Keratinocyte (primary cell): Measurements from ENCODE around the gene UMAD1. TPM values are rescaled to one million over a fixed set of nuclear protein-coding genes. Genes with fewer than 3 reads are reported as not detected.

Experiments used
- DNase-seq: peaks from one replicate; pipeline ENCODE4 v3.0.0-alpha.2; 2011; ENCODE audit warnings: low read depth, missing footprints, low spot score
- FAIRE-seq: peaks from 2 replicates; lab custom pipeline; 2011; peaks lifted over from hg19 to GRCh38; lab: Jason Lieb, UNC
- H2AFZ ChIP-seq: 2 replicates; pipeline ENCODE4 v1.6.0; 2012; ENCODE audit warnings: low read length, control low read depth, inconsistent platforms; ENCODE audit not compliant: control insufficient read depth
- H3K27ac ChIP-seq: 2 replicates; pipeline ENCODE4 v1.5.1; 2011; ENCODE audit warnings: low read length; ENCODE audit not compliant: control insufficient read depth, insufficient read depth
- H3K27me3 ChIP-seq: 3 replicates; pipeline ENCODE4 v1.6.0; 2011; ENCODE audit warnings: low read length; ENCODE audit not compliant: control insufficient read depth, insufficient read depth; ENCODE audit errors: extremely low read depth
- H3K36me3 ChIP-seq, 2 experiments: 2 replicates in 1 of 2; 3 replicates in 1 of 2; pipeline ENCODE4 v1.5.1; 2011; ENCODE audit warnings: low read length in 2 of 2, mild to moderate bottlenecking in 1 of 2; ENCODE audit not compliant: control insufficient read depth in 2 of 2, insufficient read depth in 2 of 2; ENCODE audit errors: extremely low read depth in 1 of 2
- H3K4me1 ChIP-seq: 3 replicates; pipeline ENCODE4 v1.5.1; 2011; ENCODE audit warnings: low read length; ENCODE audit not compliant: control insufficient read depth, insufficient read depth; ENCODE audit errors: extremely low read depth
- H3K4me2 ChIP-seq: 3 replicates; pipeline ENCODE4 v1.6.0; 2011; ENCODE audit warnings: low read depth, low read length; ENCODE audit not compliant: control insufficient read depth, insufficient read depth; ENCODE audit errors: extremely low read depth
- H3K4me3 ChIP-seq, 3 experiments: fragments of 200-600 bp in 1 of 3; sonication (generic) in 1 of 3; 2 replicates in 2 of 3; 3 replicates in 1 of 3; pipeline ENCODE4 v1.5.1; 2011 to 2016; ENCODE audit warnings: low read length in 3 of 3, mild to moderate bottlenecking in 3 of 3, control low read depth in 2 of 3, inconsistent platforms in 1 of 3, low read depth in 1 of 3, mixed read lengths in 1 of 3, mixed run types in 1 of 3, moderate library complexity in 1 of 3; ENCODE audit not compliant: control insufficient read depth in 2 of 3, insufficient read depth in 2 of 3; ENCODE audit errors: extremely low read depth in 1 of 3
- H3K79me2 ChIP-seq: 2 replicates; pipeline ENCODE4 v1.6.0; 2012; ENCODE audit warnings: low read length; ENCODE audit not compliant: control insufficient read depth, insufficient read depth
- H3K9ac ChIP-seq: 3 replicates; pipeline ENCODE4 v1.6.0; 2011; ENCODE audit warnings: low read length; ENCODE audit not compliant: control insufficient read depth, insufficient read depth; ENCODE audit errors: extremely low read depth
- H3K9me1 ChIP-seq: 3 replicates; pipeline ENCODE4 v1.6.0; 2011; ENCODE audit warnings: low read length; ENCODE audit not compliant: control insufficient read depth, insufficient read depth; ENCODE audit errors: extremely low read depth
- H3K9me3 ChIP-seq: 2 replicates; pipeline ENCODE4 v1.5.1; 2012; ENCODE audit warnings: low read depth, low read length; ENCODE audit not compliant: control insufficient read depth
- H4K20me1 ChIP-seq: 3 replicates; pipeline ENCODE4 v1.6.0; 2011; ENCODE audit warnings: low read length; ENCODE audit not compliant: control insufficient read depth, insufficient read depth; ENCODE audit errors: extremely low read depth
- EZH2 ChIP-seq: IDR thresholded peaks from one replicate; pipeline ENCODE4 v1.6.1; 2012; ENCODE audit warnings: inconsistent platforms, mild to moderate bottlenecking, low read length, moderate library complexity
- dilution Hi-C: fragments of 300-500 bp; cut with MboI; formaldehyde crosslinking; loops from one replicate; pipeline ENCODE4 v1.7.0; 2020; ENCODE audit warnings: low sequenced_read_pairs; ENCODE audit not compliant: extremely low pct_ligation_motif_present
- polyA plus RNA-seq, 5 experiments: library from polyadenylated mRNA; depleted of rRNA in 3 of 5; stranded (reverse) in 3 of 5; stranded (forward) in 1 of 5; unstranded in 1 of 5; fragments of >200 nt; gene quantifications; 1 replicate in 1 of 5; 2 replicates in 3 of 5; 3 replicates in 1 of 5; pipeline versions ENCODE4 v1.2.1 to v1.2.3, GENCODE V29; 2011 to 2012; ENCODE audit warnings: missing spikeins in 2 of 5, low read depth in 1 of 5, low replicate concordance in 1 of 5
- TF ChIP-seq, protein P1 (sequence below), 3 experiments: IDR thresholded peaks in 1 of 3; conservative IDR thresholded peaks in 1 of 3; optimal IDR thresholded peaks in 1 of 3; 2 replicates in 2 of 3; 3 replicates in 1 of 3; pipeline versions ENCODE3 to v1.5.1; 2011; ENCODE audit warnings: low read length in 3 of 3, mild to moderate bottlenecking in 3 of 3, moderate library complexity in 2 of 3, control low read depth in 1 of 3, inconsistent platforms in 1 of 3; ENCODE audit not compliant: insufficient read depth in 2 of 3; ENCODE audit errors: extremely low read depth in 1 of 3

Gene UMAD1
- polyA plus RNA-seq, 1 donor (not counting 4 experiments of a cell fraction or from before 2014, with no cell fraction given): 18.2 TPM

GRCh38 chr7:7868572-7868899, 228.0 kb downstream of the UMAD1 start:
- TF ChIP-seq, protein P1, sequence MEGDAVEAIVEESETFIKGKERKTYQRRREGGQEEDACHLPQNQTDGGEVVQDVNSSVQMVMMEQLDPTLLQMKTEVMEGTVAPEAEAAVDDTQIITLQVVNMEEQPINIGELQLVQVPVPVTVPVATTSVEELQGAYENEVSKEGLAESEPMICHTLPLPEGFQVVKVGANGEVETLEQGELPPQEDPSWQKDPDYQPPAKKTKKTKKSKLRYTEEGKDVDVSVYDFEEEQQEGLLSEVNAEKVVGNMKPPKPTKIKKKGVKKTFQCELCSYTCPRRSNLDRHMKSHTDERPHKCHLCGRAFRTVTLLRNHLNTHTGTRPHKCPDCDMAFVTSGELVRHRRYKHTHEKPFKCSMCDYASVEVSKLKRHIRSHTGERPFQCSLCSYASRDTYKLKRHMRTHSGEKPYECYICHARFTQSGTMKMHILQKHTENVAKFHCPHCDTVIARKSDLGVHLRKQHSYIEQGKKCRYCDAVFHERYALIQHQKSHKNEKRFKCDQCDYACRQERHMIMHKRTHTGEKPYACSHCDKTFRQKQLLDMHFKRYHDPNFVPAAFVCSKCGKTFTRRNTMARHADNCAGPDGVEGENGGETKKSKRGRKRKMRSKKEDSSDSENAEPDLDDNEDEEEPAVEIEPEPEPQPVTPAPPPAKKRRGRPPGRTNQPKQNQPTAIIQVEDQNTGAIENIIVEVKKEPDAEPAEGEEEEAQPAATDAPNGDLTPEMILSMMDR (optimal IDR thresholded peaks at IDR 0.05 in 1 of 3, IDR thresholded peaks at IDR 0.05 in 1 of 3, conservative IDR thresholded peaks at IDR 0.05 in 1 of 3; ENCODE audit: extremely low read depth in 1 of 3, insufficient read depth in 2 of 3, low read length in 3 of 3): no peak
- no peak for TF ChIP-seq EZH2
- H3K9ac ChIP-seq: no peak overlapping the region
- H3K4me3 ChIP-seq: no peak overlapping the region
- no peaks in the 10 kb centered on the region for H3K9me3 ChIP-seq
- DNase-seq (no peak), FAIRE-seq (no peak)
- dilution Hi-C loops: no loop called here
- H4K20me1 ChIP-seq: no peaks in the 10 kb centered on the region
- H2AFZ ChIP-seq: no peak overlapping the region
- H3K27me3 ChIP-seq: no peaks in the 10 kb centered on the region
- no peaks in the 10 kb centered on the region for H3K36me3 ChIP-seq
- peaks cover 3% of the 10 kb centered on the region for H3K4me1 ChIP-seq
- no peaks in the 10 kb centered on the region for H3K79me2 ChIP-seq
- H3K9me1 ChIP-seq: no peaks in the 10 kb centered on the region
- no peak overlapping the region for H3K4me2 ChIP-seq
- no peak overlapping the region for H3K27ac ChIP-seq

GRCh38 chr7:7869036-7869435, 228.5 kb downstream of the UMAD1 start:
- H3K4me1 ChIP-seq: peaks cover 3% of the 10 kb centered on the region
- no peak overlapping the region for H3K4me3 ChIP-seq
- H4K20me1 ChIP-seq: no peaks in the 10 kb centered on the region
- no peaks in the 10 kb centered on the region for H3K9me1 ChIP-seq
- H3K9ac ChIP-seq: no peak overlapping the region
- no peak overlapping the region for H2AFZ ChIP-seq
- no peak for DNase-seq
- dilution Hi-C loops: no loop called here
- H3K4me2 ChIP-seq: no peak overlapping the region
- no peaks in the 10 kb centered on the region for H3K36me3 ChIP-seq
- TF ChIP-seq, protein P1 (optimal IDR thresholded peaks at IDR 0.05 in 1 of 3, IDR thresholded peaks at IDR 0.05 in 1 of 3, conservative IDR thresholded peaks at IDR 0.05 in 1 of 3; ENCODE audit: extremely low read depth in 1 of 3, insufficient read depth in 2 of 3, low read length in 3 of 3): no peak
- no peak for TF ChIP-seq EZH2
- FAIRE-seq: no peak
- no peak overlapping the region for H3K27ac ChIP-seq
- no peaks in the 10 kb centered on the region for H3K9me3 ChIP-seq
- no peaks in the 10 kb centered on the region for H3K27me3 ChIP-seq
- no peaks in the 10 kb centered on the region for H3K79me2 ChIP-seq
